HEK293T (cell line): ENCODE data around the gene OR12D1.

Source experiments
- ARNT ChIP-seq: fragments of 450-650 bp; IDR thresholded peaks from 2 replicates; pipeline ENCODE4 v1.6.1; 2017; ENCODE audit warnings: mild to moderate bottlenecking
- BHLHE40 ChIP-seq: fragments of 450-650 bp; IDR thresholded peaks from 2 replicates; pipeline ENCODE4 v1.6.1; 2016; ENCODE audit warnings: mild to moderate bottlenecking, moderate library complexity, borderline replicate concordance
- CTBP1 ChIP-seq: fragments of 450-650 bp; IDR thresholded peaks from 2 replicates; pipeline ENCODE4 v1.6.1; 2016; ENCODE audit warnings: borderline replicate concordance
- ELF4 ChIP-seq: fragments of 450-650 bp; IDR thresholded peaks from 2 replicates; pipeline ENCODE4 v1.6.1; 2017; ENCODE audit warnings: antibody characterized with exemption
- FOXA1 ChIP-seq: fragments of 450-650 bp; IDR thresholded peaks from 2 replicates; pipeline ENCODE4 v1.6.1; 2016; ENCODE audit warnings: mild to moderate bottlenecking
- FOXM1 ChIP-seq: fragments of 450-650 bp; IDR thresholded peaks from 2 replicates; pipeline ENCODE4 v1.6.1; 2017; ENCODE audit warnings: mild to moderate bottlenecking, borderline replicate concordance
- L3MBTL2 ChIP-seq: fragments of 450-650 bp; conservative IDR thresholded peaks from 2 replicates; pipeline ENCODE4 v1.6.1; 2016; ENCODE audit warnings: mild to moderate bottlenecking
- SP1 ChIP-seq: fragments of 450-650 bp; IDR thresholded peaks from 2 replicates; pipeline ENCODE4 v1.6.1; 2017
- SUZ12 ChIP-seq: fragments of 450-650 bp; IDR thresholded peaks from 2 replicates; pipeline ENCODE4 v1.6.1; 2016; ENCODE audit warnings: mild to moderate bottlenecking
- ZNF384 ChIP-seq: fragments of 450-650 bp; IDR thresholded peaks from 2 replicates; pipeline ENCODE4 v1.6.1; 2016

DNA sequence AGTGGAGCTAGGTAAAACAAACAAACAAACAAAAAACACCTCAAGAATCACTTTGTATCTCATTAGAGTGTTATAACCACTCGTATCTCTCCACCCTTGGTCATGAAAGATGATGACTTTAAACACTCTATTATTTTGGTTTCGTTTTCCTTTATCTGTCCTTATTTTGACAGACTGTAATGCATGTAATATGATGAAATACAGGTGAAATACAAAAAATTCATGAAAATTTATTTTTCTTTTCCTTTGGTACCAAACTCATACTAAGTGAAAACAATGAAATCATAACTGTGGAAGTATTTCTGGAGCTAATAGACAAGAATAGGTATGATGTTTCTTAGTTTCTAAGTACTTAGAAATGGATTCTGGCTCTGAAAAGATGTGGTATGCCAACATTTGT, 15.2 kb upstream of the OR12D1 start:
- no peak for TF ChIP-seq ZNF384
- TF ChIP-seq FOXM1, result no peak
- no peak for TF ChIP-seq L3MBTL2
- TF ChIP-seq ELF4, result no peak
- no peak for TF ChIP-seq CTBP1
- no peak for TF ChIP-seq FOXA1
- TF ChIP-seq ARNT, result no peak
- TF ChIP-seq SUZ12, result no peak
- TF ChIP-seq SP1, result no peak
- no peak for TF ChIP-seq BHLHE40
